Stimulated activated naive CD8-positive, alpha-beta T cell treated with anti-CD3 and anti-CD28 coated beads, Interleukin-15, Interleukin-2, amounts not matched to agents 100 ng/mL and 50 ng/mL, for 24 hours (primary cell): ENCODE measurements around the gene FBN3.
"Not testable (repeated sequence)": the region's sequence is repeated elsewhere in the genome, so short reads cannot be mapped to it uniquely, and the experiment has no call there.

ENCODE experiments used
- H3K27ac Mint-ChIP-seq: one replicate; pipeline ENCODE4 v1.8.0; 2021; ENCODE audit warnings: mild to moderate bottlenecking, mixed read lengths
- H3K27me3 Mint-ChIP-seq: one replicate; pipeline ENCODE4 v1.8.0; 2021; ENCODE audit warnings: mixed read lengths
- H3K36me3 Mint-ChIP-seq: one replicate; pipeline ENCODE4 v1.8.0; 2021; ENCODE audit warnings: low read depth, mixed read lengths
- H3K4me1 Mint-ChIP-seq: one replicate; pipeline ENCODE4 v1.8.0; 2021; ENCODE audit warnings: low read depth, mixed read lengths
- H3K4me3 Mint-ChIP-seq: one replicate; pipeline ENCODE4 v1.8.0; 2021; ENCODE audit warnings: mild to moderate bottlenecking, mixed read lengths
- H3K9me3 Mint-ChIP-seq: one replicate; pipeline ENCODE4 v1.8.0; 2021; ENCODE audit warnings: mixed read lengths

FBN3 gene

DNA sequence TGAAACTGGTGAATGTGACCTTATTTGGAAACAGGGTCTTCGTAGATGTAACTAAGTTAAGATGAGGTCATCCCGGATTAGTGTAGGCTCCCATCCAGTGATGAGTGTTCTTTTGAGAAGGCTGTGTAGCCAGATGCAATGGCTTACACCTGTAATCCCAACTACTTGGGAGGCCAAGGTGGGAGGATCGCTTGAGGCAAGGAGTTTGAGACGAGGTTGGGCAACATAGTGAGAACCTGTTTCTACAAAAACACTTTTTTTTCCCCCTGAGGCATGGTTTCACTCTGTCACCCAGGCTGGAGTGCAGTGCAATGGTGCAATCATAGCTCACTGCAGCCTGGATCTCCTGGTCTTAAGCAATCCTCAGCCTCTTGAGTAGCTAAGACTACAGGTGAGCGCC, 36.4 kb downstream of the FBN3 start:
- Mint-ChIP-seq H3K4me3 (no peak overlapping the region), H3K27ac (no peak overlapping the region), H3K4me1 (no peaks in the 10 kb centered on the region), H3K36me3 (no peaks in the 10 kb centered on the region), H3K27me3 (peaks cover 18% of the 10 kb centered on the region), H3K9me3 (no peaks in the 10 kb centered on the region)

DNA sequence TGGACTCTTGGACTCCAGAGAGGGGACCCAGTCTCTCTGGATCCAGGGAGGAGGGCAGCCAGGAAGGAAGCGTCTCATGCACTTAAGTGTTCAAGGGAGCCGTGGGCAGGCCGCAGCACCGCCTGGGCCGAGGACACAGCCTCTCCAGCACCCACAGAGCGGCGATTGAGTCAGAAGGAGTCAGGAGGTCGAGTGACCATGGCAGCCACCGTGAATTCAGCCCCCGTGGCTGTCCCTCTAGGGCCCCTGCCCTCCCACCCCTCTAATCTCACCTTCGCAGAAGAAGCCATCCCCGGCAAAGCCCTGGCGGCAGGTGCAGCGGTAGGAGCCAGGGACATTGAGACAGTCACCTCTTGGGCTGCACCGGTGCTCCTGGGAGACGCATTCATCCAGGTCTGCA, 38.0 kb downstream of the FBN3 start:
- H3K4me1 Mint-ChIP-seq: no peaks in the 10 kb centered on the region
- H3K27me3 Mint-ChIP-seq: peaks cover 18% of the 10 kb centered on the region
- no peak overlapping the region for H3K27ac Mint-ChIP-seq
- no peak overlapping the region for H3K4me3 Mint-ChIP-seq
- no peaks in the 10 kb centered on the region for H3K36me3 Mint-ChIP-seq
- H3K9me3 Mint-ChIP-seq: no peaks in the 10 kb centered on the region

DNA sequence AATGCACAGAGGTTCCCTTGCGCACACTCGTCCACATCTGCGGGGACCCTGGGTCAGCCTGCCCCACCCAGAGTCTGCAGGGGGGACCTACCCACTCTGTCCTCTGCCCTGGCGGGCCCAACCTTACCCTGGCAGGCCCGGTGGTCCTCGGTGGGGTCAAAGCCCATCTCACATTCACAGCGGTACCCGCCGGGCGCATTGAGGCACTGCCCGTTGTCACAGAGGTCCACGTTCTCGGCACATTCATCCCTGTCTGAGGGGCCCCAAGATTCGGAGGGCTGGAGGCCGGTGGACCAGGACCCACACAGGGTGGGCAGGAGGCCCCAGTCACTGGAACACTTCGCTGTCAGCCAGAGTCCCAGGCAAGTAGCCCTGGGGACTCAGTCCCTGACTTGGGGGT, 38.5 kb downstream of the FBN3 start:
- Mint-ChIP-seq H3K4me1 (no peaks in the 10 kb centered on the region), H3K4me3 (no peak overlapping the region), H3K27me3 (peaks cover 18% of the 10 kb centered on the region), H3K27ac (no peak overlapping the region), H3K36me3 (no peaks in the 10 kb centered on the region), H3K9me3 (no peaks in the 10 kb centered on the region)

DNA sequence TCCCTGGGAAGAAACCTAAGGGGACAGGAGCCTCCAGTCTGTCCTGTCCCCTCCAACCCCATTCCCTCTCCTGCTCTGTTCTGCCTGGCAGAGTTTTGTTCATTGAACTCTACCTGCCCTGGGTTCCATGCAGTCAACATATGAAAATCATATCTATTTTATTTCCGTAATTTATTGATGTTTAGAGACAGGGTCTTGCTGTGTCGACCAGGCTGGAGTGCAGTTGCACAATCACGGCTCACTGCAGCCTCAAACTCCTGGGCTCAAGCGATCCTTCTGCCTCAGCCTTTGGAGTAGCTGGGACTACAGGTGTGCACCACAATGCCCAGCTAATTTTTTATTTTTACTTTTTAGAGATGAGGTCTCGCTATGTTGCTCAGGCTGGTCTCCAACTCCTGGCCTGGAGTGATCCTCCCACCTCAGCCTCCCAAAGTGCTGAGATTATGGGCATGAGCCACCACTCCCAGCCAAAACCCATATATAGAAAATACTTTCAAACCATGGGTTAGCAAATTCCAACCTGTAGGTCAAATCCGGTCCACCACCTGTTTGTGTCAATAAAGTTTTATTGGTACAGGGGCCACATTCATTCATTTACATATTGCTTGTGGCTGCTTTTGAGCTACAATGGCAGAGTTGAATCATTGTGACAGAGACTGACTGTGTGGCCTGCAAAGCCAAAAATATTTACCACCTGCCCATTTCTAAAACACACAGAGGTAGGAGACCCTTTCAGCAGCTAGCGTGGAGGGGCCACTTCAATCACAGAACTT, 39.3 kb downstream of the FBN3 start:
- H3K9me3 Mint-ChIP-seq: no peaks in the 10 kb centered on the region
- H3K36me3 Mint-ChIP-seq: no peaks in the 10 kb centered on the region
- no peak overlapping the region for H3K27ac Mint-ChIP-seq
- no peaks in the 10 kb centered on the region for H3K4me1 Mint-ChIP-seq
- H3K4me3 Mint-ChIP-seq: no peak overlapping the region
- peaks cover 22% of the 10 kb centered on the region for H3K27me3 Mint-ChIP-seq

DNA sequence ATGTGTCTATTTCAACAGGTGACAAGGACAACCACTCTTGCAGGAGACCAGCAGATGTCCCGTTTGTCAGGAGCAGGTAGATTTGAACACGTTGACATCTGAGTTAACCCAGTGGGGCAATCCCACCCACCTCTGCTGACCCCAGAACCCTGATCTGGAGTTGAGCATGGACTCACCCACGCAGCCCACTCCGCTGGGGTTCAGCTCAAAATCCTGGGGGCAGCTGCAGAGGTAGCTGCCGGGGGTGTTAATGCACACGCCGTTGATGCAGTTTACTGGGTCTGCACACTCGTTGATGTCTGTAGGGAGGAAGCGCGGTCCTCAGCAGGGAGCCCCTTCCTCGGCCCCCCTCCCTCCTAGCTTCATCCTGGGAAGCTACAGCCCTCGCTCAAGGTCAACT, 39.9 kb downstream of the FBN3 start:
- no peaks in the 10 kb centered on the region for H3K4me1 Mint-ChIP-seq

DNA sequence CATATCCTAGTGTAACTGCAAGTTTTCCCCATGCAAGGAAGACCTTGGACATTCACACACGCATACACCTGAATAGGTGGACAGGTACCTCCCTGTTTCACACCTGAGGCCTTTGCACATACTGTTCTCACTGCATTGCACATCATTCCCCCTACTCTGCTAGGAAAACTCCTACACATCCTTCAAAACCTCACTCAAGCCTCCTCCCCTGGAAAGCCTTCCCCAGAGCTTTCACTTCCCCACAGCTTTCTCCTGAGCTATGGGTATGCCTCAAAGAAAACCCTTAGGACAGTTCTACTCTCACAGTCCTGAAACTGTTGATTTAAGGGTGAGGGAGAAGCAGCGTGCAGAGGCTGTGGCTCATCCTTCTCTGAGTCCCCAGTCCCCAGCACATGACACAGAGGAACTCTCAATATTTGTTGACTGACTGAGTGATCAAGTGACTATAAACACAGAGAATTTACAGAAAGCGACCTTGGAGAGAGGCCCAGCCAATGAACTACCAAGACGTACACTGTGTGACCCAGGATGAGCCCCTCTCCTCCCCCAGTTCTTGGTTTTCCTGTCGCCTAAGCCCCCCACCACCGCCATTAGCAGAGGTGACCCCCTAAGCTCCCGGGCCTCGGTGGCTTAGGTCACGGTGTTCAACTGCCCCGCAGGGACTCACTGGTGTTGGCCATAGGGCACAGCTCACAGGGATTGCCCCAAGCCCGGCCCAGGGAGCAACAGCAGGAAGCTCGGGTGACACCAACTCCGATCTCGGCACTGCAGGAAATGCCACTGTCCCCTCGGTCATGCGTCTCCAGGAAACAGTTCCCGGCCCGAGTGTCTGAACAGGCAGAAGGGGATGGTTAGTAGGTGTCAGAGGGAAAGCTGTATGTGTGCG, 40.6 kb downstream of the FBN3 start:
- H3K4me1 Mint-ChIP-seq: no peaks in the 10 kb centered on the region
- no peaks in the 10 kb centered on the region for H3K9me3 Mint-ChIP-seq
- H3K36me3 Mint-ChIP-seq: no peaks in the 10 kb centered on the region
- H3K27me3 Mint-ChIP-seq: peaks cover 22% of the 10 kb centered on the region
- H3K27ac Mint-ChIP-seq: no peak overlapping the region
- no peak overlapping the region for H3K4me3 Mint-ChIP-seq

More for the DNA sequence above, 39.9 kb downstream of the FBN3 start:
- H3K27ac Mint-ChIP-seq: no peak overlapping the region
- no peak overlapping the region for H3K4me3 Mint-ChIP-seq
- no peaks in the 10 kb centered on the region for H3K36me3 Mint-ChIP-seq
- no peaks in the 10 kb centered on the region for H3K9me3 Mint-ChIP-seq
- H3K27me3 Mint-ChIP-seq: peaks cover 22% of the 10 kb centered on the region

DNA sequence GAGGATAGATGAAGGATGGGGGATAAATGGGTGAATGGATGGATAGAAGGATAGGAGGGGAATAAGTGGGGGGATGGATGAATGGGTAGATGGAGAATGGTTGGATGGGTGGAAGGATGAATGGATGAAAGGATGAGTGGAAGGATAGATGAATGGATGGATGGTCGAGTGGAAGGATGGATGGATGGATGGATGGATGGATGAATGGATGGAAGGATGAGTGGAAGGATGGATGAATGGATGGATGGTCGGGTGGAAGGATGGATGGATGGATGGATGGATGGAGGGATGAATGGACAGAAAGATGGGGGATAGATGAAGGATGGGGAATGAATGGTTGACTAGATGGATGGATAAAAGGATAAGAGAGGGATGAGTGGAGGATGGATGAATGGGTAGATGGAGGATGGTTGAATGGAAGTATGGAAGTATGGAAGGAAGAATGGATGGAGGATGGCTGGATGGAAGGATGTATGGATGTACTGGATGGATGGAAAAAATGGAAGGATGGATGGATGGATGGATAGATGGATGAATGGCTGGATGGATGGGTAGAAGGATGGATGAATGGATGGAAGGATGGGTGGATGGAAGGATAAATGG, 42.0 kb downstream of the FBN3 start:
- no peak overlapping the region for H3K27ac Mint-ChIP-seq
- H3K9me3 Mint-ChIP-seq: no peaks in the 10 kb centered on the region
- peaks cover 22% of the 10 kb centered on the region for H3K27me3 Mint-ChIP-seq
- H3K4me1 Mint-ChIP-seq: no peaks in the 10 kb centered on the region
- H3K36me3 Mint-ChIP-seq: no peaks in the 10 kb centered on the region
- no peak overlapping the region for H3K4me3 Mint-ChIP-seq

DNA sequence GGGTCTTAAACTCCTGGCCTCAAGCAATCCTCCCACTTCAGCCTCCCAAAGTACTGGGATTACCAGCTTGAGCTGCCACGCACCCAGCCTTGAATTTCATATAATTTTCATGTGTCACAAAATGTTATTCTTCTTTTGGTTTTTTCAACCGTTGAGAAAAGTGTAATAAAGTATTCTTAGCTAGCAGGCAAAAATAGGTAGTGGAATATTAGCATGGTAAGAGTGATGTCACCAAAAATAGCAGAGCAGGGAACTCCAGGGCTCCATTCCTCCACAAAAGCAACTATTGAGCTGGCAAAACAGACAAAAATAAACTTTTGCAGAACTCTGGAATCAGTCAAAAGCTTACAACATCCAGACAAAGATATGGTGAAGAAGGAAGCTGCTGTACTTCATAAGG, 43.9 kb downstream of the FBN3 start:
- Mint-ChIP-seq H3K9me3 (no peaks in the 10 kb centered on the region), H3K36me3 (no peaks in the 10 kb centered on the region)

DNA sequence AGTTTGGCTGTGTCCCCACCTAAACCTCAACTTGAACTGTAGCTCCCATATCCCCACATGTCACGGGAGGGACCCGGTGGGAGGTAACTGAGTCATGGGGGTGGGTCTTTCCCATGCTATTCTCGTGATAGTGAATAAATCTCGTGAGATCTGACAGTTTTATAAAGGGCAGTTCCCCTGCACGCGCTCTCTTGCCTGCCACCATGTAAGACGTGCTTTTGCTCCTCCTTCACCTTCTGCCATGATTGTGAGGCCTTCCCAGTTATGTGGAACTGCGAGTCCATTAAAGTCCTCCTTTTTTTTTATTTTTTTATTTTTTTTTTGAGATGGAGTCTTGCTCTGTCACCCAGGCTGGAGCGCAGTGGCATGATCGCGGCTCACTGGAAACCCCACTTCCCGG, 47.5 kb downstream of the FBN3 start:
- not testable (repeated sequence) for H3K27ac Mint-ChIP-seq, H3K9me3 Mint-ChIP-seq, H3K4me3 Mint-ChIP-seq, H3K27me3 Mint-ChIP-seq, H3K4me1 Mint-ChIP-seq, H3K36me3 Mint-ChIP-seq

More for the DNA sequence above, 43.9 kb downstream of the FBN3 start:
- Mint-ChIP-seq H3K27ac (no peak overlapping the region), H3K27me3 (peaks cover 21% of the 10 kb centered on the region), H3K4me1 (no peaks in the 10 kb centered on the region), H3K4me3 (no peak overlapping the region)

DNA sequence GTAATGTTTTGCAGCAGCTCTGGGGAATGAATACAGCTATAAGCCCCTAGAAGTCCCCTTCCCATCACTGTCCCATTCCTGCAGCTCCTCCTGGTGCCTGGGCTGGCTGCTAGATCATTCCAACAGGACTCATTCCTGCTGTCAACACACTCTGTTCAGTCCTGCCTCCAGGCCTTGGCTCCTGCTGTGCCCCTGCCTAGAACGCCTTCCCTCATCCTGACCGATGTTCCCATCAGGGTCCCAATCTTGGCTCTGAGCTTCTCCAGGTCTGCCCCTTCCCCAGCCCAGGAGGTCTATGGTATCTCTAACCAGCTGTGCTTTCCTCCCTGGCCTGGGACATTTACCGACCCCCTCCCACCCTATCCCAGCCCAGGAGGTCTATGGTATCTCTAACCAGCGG, 48.1 kb downstream of the FBN3 start:
- Mint-ChIP-seq H3K36me3 (no peaks in the 10 kb centered on the region), H3K4me1 (no peaks in the 10 kb centered on the region), H3K9me3 (no peaks in the 10 kb centered on the region), H3K27ac (no peak overlapping the region), H3K27me3 (peaks cover 9% of the 10 kb centered on the region), H3K4me3 (no peak overlapping the region)

DNA sequence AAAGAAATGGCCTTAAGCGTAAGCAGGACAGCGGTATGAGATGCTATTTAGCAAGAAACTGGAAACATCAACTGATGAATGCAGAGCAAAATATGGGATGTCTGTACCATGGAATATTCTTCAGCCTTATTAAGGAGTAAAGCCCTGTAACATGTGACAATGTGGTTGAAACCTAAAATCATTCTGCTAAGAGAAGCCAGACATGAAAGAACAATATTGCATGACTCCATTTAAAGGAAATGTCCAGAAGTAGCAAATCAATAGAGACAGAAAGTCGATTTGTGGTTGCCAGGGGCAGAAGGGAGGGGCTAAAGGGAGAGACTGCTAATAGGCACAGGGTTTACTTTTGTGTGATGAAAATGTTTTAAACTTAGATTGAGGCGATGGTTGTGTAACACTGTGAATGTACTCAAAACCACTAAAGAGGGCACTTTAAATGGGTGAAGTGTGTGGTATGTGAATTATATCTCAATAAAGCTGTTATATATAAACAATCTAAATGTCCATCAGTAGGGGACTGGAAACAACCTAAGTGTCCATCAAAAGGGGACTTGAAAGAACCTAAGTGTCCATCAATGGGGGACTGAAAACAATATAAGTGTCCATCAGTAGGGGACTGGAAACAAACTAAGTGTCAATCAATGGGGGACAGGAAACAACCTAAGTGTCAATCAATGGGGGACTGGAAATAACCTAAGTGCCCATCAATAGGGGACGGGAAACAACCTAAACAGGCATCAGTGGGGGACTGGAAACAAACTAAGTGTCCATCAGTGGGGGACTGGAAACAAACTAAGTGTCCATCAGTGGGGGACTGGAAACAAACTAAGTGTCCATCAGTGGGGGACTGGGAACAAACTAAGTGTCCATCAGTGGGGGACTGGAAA, 51.5 kb downstream of the FBN3 start:
- no peak overlapping the region for H3K27ac Mint-ChIP-seq

DNA sequence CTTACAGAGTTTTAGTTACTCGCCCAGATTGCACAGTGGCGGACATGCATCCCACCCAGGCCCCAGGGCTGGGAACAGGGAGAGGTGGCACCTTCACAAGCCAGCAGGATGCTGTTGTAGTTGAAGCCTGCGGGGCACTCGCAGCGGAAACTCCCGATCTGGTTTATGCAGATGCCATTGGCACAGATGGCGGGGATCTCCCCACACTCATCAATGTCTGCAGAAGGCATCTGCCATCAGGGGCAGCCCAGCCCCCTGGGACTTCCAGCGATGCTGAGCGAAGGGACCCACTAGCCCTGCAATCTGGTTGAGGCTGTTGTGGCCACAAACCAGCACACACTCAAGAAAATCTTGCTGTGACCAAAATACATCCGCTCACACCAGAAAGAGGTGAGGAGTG, 52.2 kb downstream of the FBN3 start:
- no peak overlapping the region for H3K4me3 Mint-ChIP-seq
- H3K9me3 Mint-ChIP-seq: no peaks in the 10 kb centered on the region
- no peak overlapping the region for H3K27ac Mint-ChIP-seq
- no peaks in the 10 kb centered on the region for H3K4me1 Mint-ChIP-seq
- peaks cover 5% of the 10 kb centered on the region for H3K27me3 Mint-ChIP-seq
- H3K36me3 Mint-ChIP-seq: no peaks in the 10 kb centered on the region

More for the DNA sequence above, 51.5 kb downstream of the FBN3 start:
- Mint-ChIP-seq H3K36me3 (no peaks in the 10 kb centered on the region), H3K9me3 (no peaks in the 10 kb centered on the region), H3K27me3 (peaks cover 5% of the 10 kb centered on the region), H3K4me1 (no peaks in the 10 kb centered on the region), H3K4me3 (no peak overlapping the region)

DNA sequence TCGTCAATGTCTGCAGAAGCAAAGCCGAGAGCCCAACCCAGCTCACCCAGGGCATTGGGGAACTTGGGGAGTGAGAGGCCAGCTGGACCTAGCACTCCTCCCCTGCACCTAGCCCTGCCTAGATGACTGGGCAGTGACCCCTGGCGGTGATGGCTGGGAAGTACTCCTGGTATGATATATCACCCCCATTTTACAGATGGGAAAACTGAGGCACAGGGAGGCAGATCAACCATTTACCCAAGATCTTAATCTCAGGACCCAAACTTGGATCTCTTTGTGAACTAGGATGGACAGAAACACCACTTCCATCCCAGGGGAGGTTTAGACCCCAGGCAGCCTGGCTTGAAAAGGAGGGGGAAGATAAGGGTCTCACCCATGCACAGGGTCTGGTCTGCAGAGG, 53.3 kb downstream of the FBN3 start:
- Mint-ChIP-seq H3K4me1 (no peaks in the 10 kb centered on the region), H3K36me3 (no peaks in the 10 kb centered on the region), H3K27ac (no peak overlapping the region), H3K27me3 (peaks cover 5% of the 10 kb centered on the region), H3K9me3 (no peaks in the 10 kb centered on the region), H3K4me3 (no peak overlapping the region)

DNA sequence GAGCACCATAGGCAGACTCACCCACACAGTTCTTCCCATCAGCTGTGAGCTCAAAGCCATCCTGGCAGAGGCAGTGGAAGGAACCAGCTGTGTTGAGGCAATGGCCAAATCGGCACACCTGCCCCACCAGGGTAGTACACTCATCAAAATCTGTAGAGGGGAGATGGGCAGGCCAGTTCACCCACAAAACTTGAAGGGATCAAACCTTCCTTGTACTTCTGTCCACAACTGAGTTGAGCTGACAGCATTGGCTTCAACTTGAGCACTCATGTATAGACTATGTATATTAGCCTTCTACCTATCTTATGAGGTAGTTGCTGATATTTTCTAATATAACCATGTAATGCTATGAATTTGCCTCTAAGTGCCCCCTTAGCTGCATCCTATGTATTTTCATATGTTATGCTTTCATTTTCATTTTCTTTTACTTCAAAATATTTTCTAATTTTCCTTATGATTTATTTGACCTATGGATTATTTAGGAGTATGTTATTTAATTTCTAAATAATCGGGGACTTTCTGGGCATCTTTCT, 54.0 kb downstream of the FBN3 start:
- no peak overlapping the region for H3K4me3 Mint-ChIP-seq
- no peak overlapping the region for H3K27ac Mint-ChIP-seq
- H3K4me1 Mint-ChIP-seq: no peaks in the 10 kb centered on the region
- H3K36me3 Mint-ChIP-seq: no peaks in the 10 kb centered on the region
- no peaks in the 10 kb centered on the region for H3K9me3 Mint-ChIP-seq
- H3K27me3 Mint-ChIP-seq: peaks cover 5% of the 10 kb centered on the region
